GM19467 (cell line): ENCODE data around the gene ATP2B2.
A peak's percentile ranks its signal among the peaks of the same experiment; 100 is the strongest.

Experiments used
- ATAC-seq: cut with Tn5 transposase; IDR thresholded peaks from one replicate; pipeline ENCODE4 v1.9.1; 2021; ENCODE audit warnings: mild to moderate bottlenecking, moderate library complexity; ENCODE audit not compliant: unreplicated experiment

ATP2B2 gene

DNA sequence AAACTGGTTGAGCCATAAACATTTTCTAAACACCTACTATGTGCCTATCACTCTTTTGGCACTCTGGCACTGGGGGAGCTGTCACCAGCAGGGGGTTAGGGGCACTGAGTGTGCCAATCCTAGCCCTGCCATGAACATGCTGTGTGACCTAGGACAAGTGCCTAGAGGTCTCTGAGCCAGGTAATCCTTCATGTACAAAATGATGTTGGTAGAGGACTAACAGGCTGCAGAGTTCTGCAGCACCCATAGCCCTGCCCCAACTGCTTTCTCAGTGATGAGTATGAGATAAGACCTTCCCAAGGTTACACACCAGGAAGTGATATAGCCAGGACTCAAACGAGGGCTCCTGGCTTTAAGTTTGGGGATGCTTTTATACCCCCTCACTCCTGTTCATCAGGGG is 99.6 kb downstream of the ATP2B2 start:
- no peak for ATAC-seq

DNA sequence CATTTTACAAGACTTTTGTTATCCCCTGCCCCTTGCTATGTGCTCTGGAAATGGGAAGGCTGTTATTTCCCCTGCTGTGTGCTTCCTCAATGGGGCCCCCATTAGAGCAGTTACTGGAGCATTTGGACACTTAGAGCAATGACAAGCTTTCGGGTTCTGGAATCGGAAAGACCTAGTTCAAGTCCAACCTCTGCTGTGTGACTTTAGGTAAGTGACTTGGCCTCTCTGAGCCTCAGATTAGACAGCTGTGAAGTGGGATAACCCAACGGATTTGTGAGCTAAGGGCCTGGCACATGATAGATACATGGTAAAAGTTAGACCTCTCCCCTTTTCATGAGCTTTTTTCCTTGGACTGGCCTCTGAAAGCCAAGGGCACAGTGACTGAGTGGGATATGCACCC is 100.5 kb downstream of the ATP2B2 start:
- ATAC-seq = no peak

DNA sequence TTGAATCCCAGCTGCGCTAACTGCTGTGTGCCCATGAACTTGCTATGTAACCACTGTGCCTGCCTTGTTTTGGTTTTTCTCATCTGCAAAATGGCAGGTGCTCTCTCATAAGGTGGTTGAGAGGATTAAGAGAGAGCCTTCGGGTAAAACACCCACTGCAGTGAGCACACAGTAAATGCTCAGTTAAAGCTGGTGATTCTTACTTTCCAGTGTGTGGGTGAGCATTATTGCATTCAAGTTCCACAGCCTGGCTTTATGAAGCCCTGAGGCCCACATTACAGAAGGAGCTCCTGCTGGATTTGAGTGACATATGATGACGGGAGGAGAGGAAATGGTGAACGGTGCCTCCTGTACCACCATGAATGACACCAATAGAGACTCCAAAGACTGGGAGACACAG is 101.0 kb downstream of the ATP2B2 start:
- ATAC-seq = no peak

DNA sequence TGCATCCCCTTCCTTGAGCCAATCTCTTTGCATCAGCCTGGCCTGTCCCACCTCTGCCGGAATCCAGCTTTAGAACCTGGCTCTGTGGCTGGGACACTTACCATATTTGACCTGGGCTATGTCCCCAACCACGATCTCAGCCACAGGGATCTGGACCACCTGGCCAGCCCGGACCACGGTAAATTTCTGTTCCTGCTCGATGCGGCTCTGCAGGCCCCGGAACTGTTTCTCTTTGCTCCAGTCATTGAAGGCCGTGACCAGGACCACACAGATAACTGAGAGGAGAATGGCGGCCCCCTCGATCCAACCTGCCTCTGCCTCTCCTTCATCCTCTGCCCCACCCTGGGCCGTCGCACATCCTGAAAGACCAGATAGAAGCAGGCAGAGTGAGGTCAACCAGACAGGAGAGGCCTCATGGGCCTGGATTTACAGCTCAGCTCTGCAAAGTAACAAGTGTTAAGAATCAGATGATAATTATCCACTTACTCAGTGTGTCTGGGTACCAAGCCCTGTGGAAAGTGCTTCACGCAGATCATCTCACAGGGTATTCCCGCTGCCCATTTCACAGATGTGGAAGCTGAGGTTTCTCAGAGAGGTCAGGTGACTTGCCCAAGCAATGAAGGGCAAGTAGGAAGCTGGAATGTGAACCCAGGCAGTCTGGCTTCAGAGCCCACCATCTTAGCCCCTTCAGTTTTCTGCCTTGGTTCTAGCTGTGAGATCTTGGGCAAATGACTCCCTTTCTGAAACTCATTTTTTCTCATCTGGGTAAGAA is 103.2 kb downstream of the ATP2B2 start:
- no peak for ATAC-seq

DNA sequence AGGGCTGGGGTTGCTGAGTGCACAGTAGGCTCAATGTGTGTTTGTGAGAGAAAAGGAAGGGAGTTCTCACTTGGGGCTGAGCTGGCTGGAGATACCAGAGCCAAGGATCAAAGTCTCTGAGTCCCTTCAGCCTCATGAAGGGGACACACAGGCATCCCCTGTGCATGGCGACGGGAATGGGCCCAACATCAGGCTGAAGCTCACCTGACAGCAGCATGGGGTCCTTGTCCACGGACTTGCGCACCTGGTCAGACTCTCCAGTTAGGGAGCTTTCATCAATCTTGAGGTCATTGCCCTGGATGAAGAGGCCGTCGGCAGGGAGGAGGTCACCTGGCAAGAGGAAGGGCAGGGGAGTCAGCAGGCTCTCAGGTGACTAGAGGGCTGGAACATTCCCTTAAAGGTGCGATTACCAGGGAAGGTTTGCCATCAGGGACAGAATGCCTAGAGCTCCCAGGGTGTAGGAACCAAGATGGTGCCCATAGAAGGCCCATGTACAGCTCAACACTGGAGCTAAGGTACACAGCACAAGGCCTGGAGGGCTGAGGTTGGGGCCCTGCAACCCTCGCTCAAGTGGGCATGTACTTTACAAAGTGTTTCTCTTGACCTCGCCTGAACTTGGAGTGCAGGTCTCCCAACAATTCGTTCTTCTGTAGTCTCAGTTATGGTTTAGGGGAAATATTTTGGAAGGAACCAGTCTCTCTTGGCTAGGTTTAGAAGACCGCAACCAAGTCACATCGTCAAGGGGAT is 104.5 kb downstream of the ATP2B2 start:
- ATAC-seq = no peak

DNA sequence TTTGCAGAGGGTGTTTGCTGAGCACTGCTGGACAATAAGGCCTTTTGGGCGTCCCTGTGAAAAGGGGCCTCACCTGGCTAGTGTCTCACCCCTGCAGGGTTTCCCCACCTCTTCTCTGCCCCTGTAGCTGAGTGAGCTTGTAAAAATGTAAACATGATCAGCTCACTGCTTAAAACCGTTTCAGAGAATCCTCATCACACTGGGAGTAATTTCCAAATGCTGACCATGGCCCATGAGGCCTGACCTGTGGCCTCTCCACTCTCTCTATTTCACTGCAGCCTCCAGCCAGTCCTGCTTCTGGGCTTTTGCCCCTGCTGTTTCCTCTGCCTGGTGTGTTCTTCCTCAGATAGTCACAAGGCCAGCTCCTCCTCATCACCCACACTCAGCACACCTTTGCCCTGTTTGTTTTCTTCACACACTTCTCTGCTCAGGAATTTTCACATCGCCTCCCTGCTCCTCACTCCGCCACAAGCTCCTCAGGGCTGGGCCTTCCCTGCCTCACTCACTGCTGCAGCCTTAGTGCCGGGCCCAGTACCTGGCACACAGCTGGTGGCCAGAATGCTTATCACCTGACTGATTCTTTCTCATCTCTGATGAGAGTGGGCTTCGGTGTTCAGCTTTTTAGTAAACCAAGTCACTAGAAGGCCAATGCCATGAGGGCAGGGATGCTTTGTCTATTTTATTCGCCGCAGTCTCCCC is 105.2 kb downstream of the ATP2B2 start:
- no peak for ATAC-seq

DNA sequence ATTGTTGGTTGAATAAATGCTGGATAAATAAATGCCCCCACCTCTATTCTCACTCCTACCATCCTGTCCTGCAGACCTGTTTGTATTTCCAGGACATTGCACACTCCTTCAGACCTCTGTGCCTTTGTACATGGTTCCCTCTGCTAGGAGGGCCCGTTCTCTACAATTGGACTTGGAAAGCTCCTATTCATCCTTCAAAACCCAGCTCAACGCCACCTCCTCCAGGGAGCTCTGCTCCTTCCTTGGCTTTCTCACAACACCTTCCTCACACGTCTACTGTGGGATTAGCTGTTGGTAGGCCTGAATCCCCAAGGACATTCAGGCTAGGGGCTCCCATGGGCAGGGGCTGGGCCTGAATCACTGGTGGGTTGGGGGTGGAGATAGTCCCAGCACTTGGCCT is 105.8 kb downstream of the ATP2B2 start:
- ATAC-seq = no peak

DNA sequence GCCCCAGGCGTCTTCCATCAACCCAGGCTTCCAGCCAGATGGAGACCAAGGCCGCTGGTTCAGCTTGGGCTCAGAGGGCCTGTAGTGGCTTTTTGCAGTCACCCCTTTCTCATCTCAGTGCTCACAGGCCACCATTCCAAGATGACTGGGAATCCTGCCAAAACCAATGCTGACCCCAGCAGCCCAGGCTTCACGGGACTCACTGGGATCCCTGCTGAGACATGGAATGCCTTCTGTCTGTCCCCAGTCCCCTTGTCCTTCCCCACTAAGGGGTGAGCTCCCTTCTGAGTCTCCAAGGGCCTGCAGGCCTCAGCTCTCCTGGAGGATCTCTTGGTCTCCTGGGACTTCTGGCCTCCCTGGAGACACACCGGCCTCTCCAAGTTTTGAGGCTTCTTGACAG is 107.0 kb downstream of the ATP2B2 start:
- no peak for ATAC-seq

DNA sequence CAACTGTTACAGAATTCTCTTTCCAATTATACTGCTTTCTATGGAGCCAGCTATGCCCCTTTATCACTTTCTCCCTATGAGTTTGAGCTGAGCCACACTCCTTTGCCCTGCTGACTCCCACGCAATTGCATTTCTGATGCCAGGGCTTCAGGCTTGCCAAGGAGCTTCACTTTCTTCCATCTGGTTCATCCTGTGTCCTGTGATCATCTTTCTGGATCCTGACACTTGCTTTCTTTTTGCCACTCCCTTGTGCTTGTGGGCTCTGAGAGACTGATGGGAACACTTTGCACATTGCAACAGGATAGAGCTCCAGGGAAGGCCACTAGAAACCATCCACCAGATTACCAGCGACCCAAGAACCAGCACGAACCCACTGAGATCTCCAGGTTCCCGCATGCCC is 107.5 kb downstream of the ATP2B2 start:
- no peak for ATAC-seq

DNA sequence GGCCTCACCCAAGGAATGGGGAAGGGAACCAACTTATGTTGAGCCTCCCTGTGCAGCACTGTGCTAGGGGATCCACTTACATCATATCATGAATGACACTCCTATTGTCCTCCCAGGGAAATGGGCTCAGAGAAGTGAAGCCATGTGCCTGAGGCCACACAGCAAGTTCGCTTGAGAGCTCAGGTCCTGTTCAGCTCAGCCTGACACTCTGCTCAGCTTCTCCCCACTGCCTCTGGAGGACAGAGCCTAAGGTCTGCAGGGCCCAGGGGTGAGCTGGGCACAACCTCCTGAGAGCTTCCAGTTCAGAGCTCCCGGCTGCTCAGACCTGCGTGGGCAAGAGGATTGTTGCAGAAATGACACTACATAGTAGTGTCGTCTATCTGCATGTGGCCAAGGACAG is 108.5 kb downstream of the ATP2B2 start:
- ATAC-seq = no peak

DNA sequence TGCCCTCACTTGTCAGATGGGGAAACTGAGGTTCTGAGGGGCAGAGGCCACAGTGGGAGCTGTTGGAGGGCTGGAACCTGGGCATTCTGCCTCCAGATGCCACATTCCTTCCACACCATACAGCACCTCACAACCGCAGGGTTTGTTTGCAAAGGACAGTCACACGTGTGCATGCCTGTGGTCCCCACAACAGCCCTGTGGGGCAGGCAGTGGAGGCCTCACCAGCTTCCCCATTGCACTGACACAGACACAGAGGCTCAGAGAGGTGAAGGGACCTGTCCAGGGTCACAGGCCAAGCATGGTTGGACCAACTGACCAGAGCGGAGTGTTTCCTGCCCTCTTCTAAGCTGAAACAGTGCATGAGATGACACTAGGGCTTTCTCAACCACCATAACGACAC is 109.3 kb downstream of the ATP2B2 start:
- ATAC-seq = no peak

DNA sequence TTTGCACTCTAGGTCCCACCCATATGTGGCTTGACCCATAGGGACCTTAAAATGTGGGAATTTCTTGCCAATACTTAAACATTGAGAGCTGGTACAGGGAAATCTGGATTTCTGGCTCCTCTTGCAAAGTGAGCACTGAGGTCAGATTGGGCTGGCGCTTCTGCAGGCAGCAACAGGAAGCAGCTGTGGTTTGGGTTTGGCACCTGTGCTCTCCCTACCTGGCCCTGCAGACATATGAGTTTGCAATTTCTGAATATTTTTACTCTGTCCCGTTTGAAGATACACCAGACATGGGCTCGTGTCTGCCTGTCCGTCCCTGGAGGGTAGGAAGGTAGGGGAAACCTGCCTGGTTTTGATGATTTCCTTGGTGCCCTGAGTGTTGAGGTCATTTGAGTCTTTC is 109.7 kb downstream of the ATP2B2 start:
- no peak for ATAC-seq

DNA sequence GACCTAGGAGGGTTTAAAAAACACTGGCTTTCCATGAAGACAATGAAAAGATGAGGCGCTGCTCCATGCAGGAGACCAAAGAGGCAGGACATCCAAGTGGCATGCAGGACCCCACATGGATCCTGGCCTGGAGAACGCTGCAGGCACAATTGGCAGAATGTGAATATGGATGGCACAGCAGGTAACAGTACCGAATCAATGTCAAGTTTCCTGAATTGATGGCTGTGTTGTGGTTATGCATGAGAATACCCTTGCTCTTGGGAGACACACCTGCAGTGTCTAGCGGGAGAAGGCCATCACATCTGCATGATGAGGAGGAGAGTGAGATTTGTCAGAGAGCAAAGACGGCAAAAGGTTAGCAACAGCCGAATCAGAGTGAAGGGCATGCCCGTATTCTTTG is 110.2 kb downstream of the ATP2B2 start:
- ATAC-seq = no peak

DNA sequence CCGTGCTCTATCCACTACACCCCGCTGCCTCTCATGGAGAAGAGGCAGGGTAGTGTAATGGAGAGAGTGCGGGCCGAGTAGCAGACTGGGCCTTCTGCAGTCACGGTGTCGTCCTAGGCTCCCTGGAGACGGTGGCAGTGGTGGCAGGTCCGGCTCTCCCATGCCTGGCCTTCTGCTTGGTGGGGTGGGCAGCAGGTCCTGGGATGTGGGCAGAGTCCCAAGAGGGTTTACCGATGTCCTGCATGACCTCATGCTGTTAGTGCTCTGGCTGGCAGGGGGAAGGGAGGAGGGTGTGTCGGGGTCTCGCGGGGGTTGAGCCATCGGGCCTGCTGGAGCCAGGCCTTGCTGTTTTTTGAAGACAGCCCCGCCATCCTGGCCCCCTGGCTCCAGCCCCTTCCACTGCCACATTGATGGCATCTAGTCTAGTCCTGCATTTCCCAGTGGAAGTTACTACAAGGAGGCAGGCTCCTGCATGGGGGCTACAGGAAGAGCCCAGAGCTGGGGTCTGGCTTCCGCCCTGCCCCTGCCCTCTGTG is 110.8 kb downstream of the ATP2B2 start:
- no peak for ATAC-seq

DNA sequence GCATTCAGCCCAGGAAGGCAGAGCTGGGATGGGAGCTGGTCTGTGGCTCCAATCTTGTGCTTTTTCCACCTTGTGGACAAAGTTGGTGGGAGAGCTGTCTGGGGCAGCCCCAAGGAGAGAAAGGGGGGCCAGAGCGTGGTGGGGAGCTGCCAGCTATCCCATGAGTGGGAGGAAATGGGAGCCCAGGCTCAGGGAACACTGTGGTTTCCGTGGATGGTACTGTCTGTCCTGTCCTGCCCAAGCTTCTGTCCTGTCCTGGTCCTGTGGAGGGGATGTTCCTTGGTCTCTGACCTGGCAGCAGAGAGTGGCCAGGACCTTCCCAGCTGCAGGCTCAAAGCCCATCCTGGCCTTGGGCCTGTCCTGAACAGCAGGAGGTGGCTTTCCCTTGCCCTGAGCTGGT is 111.9 kb downstream of the ATP2B2 start:
- no peak for ATAC-seq

DNA sequence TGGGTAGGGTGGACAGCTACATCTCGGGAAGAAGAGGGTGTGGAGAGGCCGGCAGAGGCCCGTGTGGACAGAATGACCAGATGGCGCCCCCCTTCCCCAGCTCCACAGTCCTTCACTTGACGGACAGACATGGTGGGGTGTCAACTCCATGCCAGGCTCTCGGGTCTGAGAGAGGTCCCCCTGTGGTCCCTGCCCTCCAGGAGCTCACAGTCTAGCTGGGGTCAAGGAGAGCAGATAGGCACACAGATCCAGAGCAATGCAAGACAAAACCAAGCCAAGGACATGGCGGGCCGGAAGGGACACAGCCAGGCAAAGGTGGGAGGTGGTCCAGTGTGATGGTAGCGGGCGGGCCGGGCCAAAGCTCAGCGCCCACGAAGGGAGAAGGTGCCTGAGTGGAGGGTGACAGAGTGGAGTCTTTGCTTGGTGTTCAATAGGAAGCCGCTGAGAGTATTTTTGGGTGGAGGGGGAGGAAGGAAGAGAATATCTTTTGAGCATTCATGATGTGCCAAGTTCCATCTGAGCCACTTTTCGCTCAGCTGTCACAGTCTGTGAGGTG is 112.4 kb downstream of the ATP2B2 start:
- no peak for ATAC-seq

DNA sequence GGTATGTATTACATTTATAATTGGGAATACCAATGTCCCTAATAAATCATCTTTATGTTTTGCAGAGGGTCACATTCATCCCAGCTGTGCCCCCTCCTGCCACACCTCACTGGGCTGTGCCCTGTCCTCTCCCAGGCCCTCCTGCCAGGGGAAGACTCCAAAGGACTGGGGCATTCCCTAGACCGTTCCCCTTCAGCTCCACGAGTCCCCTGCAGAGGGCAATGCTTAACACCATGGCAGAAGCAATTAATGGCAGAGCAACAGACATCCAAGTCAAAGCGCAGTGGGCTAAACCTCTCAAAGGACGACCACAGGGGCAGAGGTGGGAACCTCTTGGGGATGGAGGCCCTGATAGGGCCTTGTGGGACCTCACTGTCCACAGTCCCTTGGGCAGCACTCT is 113.1 kb downstream of the ATP2B2 start:
- ATAC-seq = no peak

DNA sequence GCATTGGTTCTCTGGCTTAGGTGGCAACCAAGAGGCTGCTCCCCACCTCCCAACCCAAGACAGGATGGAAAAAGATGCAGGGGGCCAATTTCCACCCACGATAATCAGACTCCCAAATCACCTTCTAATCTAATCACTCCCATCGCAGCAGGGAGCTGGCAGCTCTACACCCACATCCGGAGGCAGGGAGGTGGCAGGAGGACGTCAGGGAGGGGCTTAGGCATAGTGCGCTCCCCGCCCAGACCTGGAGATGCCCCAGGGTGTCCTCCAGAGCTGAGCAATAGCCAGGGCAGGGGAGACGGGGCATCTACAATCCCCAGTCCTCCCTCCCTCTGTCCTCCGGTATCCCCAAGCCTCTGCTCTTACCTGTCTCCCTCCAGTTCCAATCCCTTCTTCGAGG is 114.0 kb downstream of the ATP2B2 start:
- ATAC-seq = no peak

DNA sequence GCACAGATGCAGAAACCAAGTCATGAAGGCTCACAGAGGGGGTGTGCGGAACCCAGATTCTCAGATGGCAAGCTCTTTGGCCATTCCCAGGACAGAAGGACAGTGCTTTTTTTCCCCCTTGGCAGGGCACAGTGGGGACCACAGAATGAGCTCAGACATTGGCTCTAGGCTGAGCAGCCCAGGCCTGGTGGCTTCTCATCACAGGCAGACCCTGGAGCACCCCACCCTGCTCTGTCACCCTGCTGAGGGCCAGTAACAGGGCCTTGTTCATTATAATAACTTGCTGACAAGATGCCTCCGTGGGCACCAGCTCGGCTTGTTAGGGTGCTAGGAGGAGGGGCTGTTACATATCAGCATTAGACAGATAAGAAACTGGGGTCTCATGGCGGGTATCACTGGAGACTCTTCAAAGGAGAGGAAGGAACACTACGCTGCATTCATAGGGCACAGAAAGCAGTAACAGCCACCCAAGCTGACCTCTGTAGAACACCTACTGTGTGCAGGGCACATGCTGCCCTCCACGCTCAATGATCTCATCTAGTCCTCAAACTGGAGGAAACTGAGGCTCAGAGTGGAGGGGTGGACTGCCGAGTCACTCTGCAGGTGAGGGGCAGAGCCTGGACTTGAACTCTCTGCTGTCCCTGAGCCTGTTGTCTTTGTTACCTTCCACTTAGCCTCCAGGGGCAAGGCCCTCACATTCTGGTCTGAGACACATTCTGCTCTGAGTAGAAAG is 114.6 kb downstream of the ATP2B2 start:
- no peak for ATAC-seq

DNA sequence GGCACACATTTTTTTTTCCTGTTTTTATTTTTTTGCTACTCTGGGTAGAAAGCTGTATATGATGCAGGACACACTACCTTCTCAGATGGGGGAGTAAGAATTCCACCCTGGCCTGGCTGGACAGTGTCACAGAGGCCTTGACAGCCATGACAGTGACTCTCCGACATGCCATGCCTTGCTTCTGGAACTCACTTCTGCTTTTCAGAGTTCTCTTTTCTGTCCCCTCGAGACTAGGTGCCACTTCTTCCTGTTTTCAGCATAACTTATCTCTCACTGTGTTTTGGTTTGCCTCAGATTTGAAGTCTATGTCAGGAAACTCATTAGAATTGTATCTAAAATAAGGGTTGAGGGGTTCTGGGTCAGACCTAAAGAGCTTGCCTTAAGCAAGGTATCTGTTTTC is 115.4 kb downstream of the ATP2B2 start:
- ATAC-seq = peak; percentile 79

DNA sequence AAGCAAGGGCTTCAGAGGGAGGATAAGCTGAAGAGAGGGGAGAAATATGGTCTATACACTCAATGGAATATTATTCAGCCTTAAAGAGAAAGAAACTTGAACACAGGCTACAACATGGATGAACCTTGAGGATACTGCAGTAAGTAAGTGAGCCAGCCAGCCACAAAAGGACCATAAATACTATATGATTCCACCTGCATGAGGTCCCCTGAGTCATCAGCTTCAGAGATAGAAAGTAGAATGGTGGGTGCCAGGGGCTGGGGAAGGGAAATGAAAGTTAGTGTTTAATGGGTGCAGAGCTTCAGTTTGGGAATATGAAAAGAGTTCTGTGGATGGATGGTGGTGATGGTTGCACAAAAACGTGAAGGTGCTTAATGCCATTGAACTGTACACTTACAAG is 116.0 kb downstream of the ATP2B2 start:
- no peak for ATAC-seq
